Epithelial cell of proximal tubule (primary cell): ENCODE data around the gene CEP128. TPM values are rescaled to one million over a fixed set of nuclear protein-coding genes. Genes with fewer than 3 reads are reported as not detected.

Experiments
- DNase-seq: peaks from one replicate; pipeline ENCODE4 v3.0.0-alpha.2; 2011; ENCODE audit warnings: low read depth
- H3K4me3 ChIP-seq: 2 replicates; pipeline ENCODE4 v1.5.1; 2011; ENCODE audit warnings: low read depth, mild to moderate bottlenecking, low read length
- CTCF ChIP-seq: conservative IDR thresholded peaks from 2 replicates; pipeline ENCODE4 v1.5.1; 2012; ENCODE audit warnings: low read depth, mild to moderate bottlenecking, low read length
- total RNA-seq: library from RNA; depleted of rRNA; stranded (reverse); fragments of >200 nt; gene quantifications from 2 replicates; pipeline ENCODE4 v1.2.3, GENCODE V29; 2015

The CEP128 gene
- total RNA-seq, 1 donor from 2014 or later, result 5.2 TPM

GRCh38 chr14:80498533-80498932 is 443.0 kb downstream of the CEP128 start:
- no peak overlapping the region for H3K4me3 ChIP-seq
- no peak for TF ChIP-seq CTCF
- no peak for DNase-seq

- TF ChIP-seq CTCF, result no peak
- H3K4me3 ChIP-seq, result no peak overlapping the region
- DNase-seq, result no peak
Measured at GRCh38 chr14:80496090-80496489, 445.4 kb downstream of the CEP128 start.

- no peak for TF ChIP-seq CTCF
- no peak for DNase-seq
- no peak overlapping the region for H3K4me3 ChIP-seq
Measured at GRCh38 chr14:80494769-80495168, 446.8 kb downstream of the CEP128 start.

- no peak for TF ChIP-seq CTCF
- DNase-seq, result no peak
- no peak overlapping the region for H3K4me3 ChIP-seq
Measured at GRCh38 chr14:80493620-80494019, 447.9 kb downstream of the CEP128 start.

DNA sequence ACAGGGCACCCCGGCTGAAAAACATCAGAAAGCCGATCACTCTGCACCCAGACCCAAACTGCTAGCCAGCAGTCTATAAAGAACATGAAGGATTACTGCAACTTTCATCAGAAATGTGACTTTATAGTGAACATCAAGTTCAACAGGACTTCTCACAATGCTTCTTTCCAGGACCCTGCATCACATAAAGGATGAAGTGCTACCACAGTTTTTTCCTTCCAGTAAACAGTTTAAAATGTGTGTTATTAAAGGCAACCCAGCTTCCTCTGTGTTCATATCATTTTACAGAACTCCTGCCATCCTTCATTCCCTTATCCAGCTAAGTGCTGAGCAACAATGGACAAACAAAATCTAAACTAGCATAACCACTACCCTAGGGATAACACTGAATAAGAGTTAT is 449.9 kb downstream of the CEP128 start:
- TF ChIP-seq CTCF, result no peak
- DNase-seq, result no peak
- H3K4me3 ChIP-seq, result no peak overlapping the region

DNA sequence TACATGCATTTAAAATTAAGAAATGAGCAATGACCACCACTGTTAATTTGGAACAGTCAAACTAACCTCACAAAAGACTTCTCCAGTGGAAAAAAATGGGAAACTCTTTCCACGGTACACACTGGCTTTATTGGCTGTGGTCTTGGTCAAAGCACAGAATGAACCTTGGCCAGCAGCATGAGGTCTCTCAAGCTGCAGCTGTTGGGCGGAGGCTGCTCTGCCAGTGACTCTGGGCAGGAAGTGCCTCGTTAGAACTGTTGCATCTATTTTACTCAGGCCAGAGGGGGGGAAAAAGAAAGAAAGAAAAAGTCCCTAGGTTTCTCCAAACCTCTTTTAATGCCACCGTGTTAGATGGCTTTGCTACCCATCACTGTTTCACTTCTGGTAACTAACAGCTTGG is 450.4 kb downstream of the CEP128 start:
- no peak overlapping the region for H3K4me3 ChIP-seq
- DNase-seq, result no peak
- TF ChIP-seq CTCF, result no peak

- TF ChIP-seq CTCF, result no peak
- no peak for DNase-seq
- no peak overlapping the region for H3K4me3 ChIP-seq
Measured at GRCh38 chr14:80489513-80489912, 452.0 kb downstream of the CEP128 start.
